Measurements from ENCODE around the gene FHL1.

Gene FHL1

GRCh38 chrX:136186023-136186413 is 38.7 kb downstream of the FHL1 start:
- Histone ChIP-seq H3K4me2 (no peak overlapping the region), H3K27me3 (ENCODE audit: insufficient read depth, low read depth) (no peaks in the 10 kb centered on the region), H3K4me1 (ENCODE audit: low read depth, poor library complexity, severe bottlenecking) (no peaks in the 10 kb centered on the region), H2AFZ (ENCODE audit: low read depth) (no peak overlapping the region), H3K27ac (no peak overlapping the region), H3K4me3 (IDR thresholded peaks at IDR 0.05; ENCODE audit: insufficient read depth, low read depth, low read length) (no peak overlapping the region), H3K36me3 (ENCODE audit: insufficient read depth) (no peaks in the 10 kb centered on the region), H3K9ac (no peak overlapping the region), H4K20me1 (ENCODE audit: insufficient read depth) (no peaks in the 10 kb centered on the region), H3K79me2 (ENCODE audit: insufficient read depth, low read depth) (no peaks in the 10 kb centered on the region)
- TF ChIP-seq CTCF (conservative IDR thresholded peaks at IDR 0.05; ENCODE audit: low read depth, low read length): no peak

GRCh38 chrX:136189222-136189621 is 41.9 kb downstream of the FHL1 start:
- no peaks in the 10 kb centered on the region for H3K36me3 ChIP-seq (ENCODE audit: insufficient read depth)
- no peak overlapping the region for H2AFZ ChIP-seq (ENCODE audit: low read depth)
- H3K9ac ChIP-seq: no peak overlapping the region
- no peak overlapping the region for H3K4me2 ChIP-seq
- no peaks in the 10 kb centered on the region for H3K4me1 ChIP-seq (ENCODE audit: low read depth, poor library complexity, severe bottlenecking)
- no peak overlapping the region for H3K4me3 ChIP-seq (IDR thresholded peaks at IDR 0.05; ENCODE audit: insufficient read depth, low read depth, low read length)
- no peak overlapping the region for H3K27ac ChIP-seq
- no peaks in the 10 kb centered on the region for H3K27me3 ChIP-seq (ENCODE audit: insufficient read depth, low read depth)
- H3K79me2 ChIP-seq (ENCODE audit: insufficient read depth, low read depth): no peaks in the 10 kb centered on the region
- no peaks in the 10 kb centered on the region for H4K20me1 ChIP-seq (ENCODE audit: insufficient read depth)
- TF ChIP-seq CTCF (conservative IDR thresholded peaks at IDR 0.05; ENCODE audit: low read depth, low read length): no peak

GRCh38 chrX:136190038-136190713 is 42.8 kb downstream of the FHL1 start:
- Histone ChIP-seq H3K4me3 (IDR thresholded peaks at IDR 0.05; ENCODE audit: insufficient read depth, low read depth, low read length) (no peak overlapping the region), H3K4me1 (ENCODE audit: low read depth, poor library complexity, severe bottlenecking) (no peaks in the 10 kb centered on the region), H2AFZ (ENCODE audit: low read depth) (no peak overlapping the region), H4K20me1 (ENCODE audit: insufficient read depth) (no peaks in the 10 kb centered on the region), H3K27ac (no peak overlapping the region), H3K36me3 (ENCODE audit: insufficient read depth) (no peaks in the 10 kb centered on the region), H3K27me3 (ENCODE audit: insufficient read depth, low read depth) (no peaks in the 10 kb centered on the region), H3K79me2 (ENCODE audit: insufficient read depth, low read depth) (no peaks in the 10 kb centered on the region), H3K4me2 (no peak overlapping the region), H3K9ac (no peak overlapping the region)
- TF ChIP-seq CTCF (conservative IDR thresholded peaks at IDR 0.05; ENCODE audit: low read depth, low read length): no peak

GRCh38 chrX:136191171-136191570 is 43.8 kb downstream of the FHL1 start:
- H3K9ac ChIP-seq: no peak overlapping the region
- no peak for TF ChIP-seq CTCF (conservative IDR thresholded peaks at IDR 0.05; ENCODE audit: low read depth, low read length)
- no peaks in the 10 kb centered on the region for H4K20me1 ChIP-seq (ENCODE audit: insufficient read depth)
- no peaks in the 10 kb centered on the region for H3K79me2 ChIP-seq (ENCODE audit: insufficient read depth, low read depth)
- H3K27ac ChIP-seq: no peak overlapping the region
- H3K4me1 ChIP-seq (ENCODE audit: low read depth, poor library complexity, severe bottlenecking): no peaks in the 10 kb centered on the region
- H3K4me2 ChIP-seq: no peak overlapping the region
- H2AFZ ChIP-seq (ENCODE audit: low read depth): no peak overlapping the region
- H3K27me3 ChIP-seq (ENCODE audit: insufficient read depth, low read depth): no peaks in the 10 kb centered on the region
- H3K36me3 ChIP-seq (ENCODE audit: insufficient read depth): no peaks in the 10 kb centered on the region
- H3K4me3 ChIP-seq (IDR thresholded peaks at IDR 0.05; ENCODE audit: insufficient read depth, low read depth, low read length): no peak overlapping the region
